ENCODE data around the gene FAM20A. TPM values are rescaled to one million over a fixed set of nuclear protein-coding genes. Genes with fewer than 3 reads are reported as not detected.

The FAM20A gene
- total RNA-seq, 1 experiment from 2014 or later, result 1.3 TPM

- no TSS peak for BruUV-seq (replicated peaks)
- Mint-ChIP-seq H3K27me3 (ENCODE audit: unreplicated experiment) (no peaks in the 10 kb centered on the region), H3K27ac (ENCODE audit: unreplicated experiment) (no peak overlapping the region), H3K4me3 (ENCODE audit: low read depth, unreplicated experiment) (no peak overlapping the region), H3K9me3 (ENCODE audit: low read depth, unreplicated experiment) (no peaks in the 10 kb centered on the region), H3K36me3 (ENCODE audit: insufficient read depth, unreplicated experiment) (peaks cover 4% of the 10 kb centered on the region), H3K4me1 (ENCODE audit: low read depth, unreplicated experiment) (no peaks in the 10 kb centered on the region)
- CTCF ChIA-PET, result no interaction called here
- no peak for TF ChIP-seq CTCF (IDR thresholded peaks at IDR 0.05; ENCODE audit: unreplicated experiment)
- intact Hi-C loops (cut with micrococcal nuclease; ENCODE audit: unreplicated experiment), result no loop called here
- no peak for DNase-seq
These were observed 100.1 kb downstream of the FAM20A start for GRCh38 chr17:68501074-68501473.

GRCh38 chr17:68499587-68499986 is 101.6 kb downstream of the FAM20A start:
- BruUV-seq (replicated peaks), result no TSS peak
- H3K27me3 Mint-ChIP-seq (ENCODE audit: unreplicated experiment), result no peaks in the 10 kb centered on the region
- intact Hi-C loops (cut with micrococcal nuclease; ENCODE audit: unreplicated experiment), result no loop called here
- CTCF ChIA-PET, result no interaction called here
- H3K4me1 Mint-ChIP-seq (ENCODE audit: low read depth, unreplicated experiment), result no peaks in the 10 kb centered on the region
- no peak overlapping the region for H3K27ac Mint-ChIP-seq (ENCODE audit: unreplicated experiment)
- TF ChIP-seq CTCF (IDR thresholded peaks at IDR 0.05; ENCODE audit: unreplicated experiment), result no peak
- H3K36me3 Mint-ChIP-seq (ENCODE audit: insufficient read depth, unreplicated experiment), result peaks cover 7% of the 10 kb centered on the region
- DNase-seq, result no peak
- no peak overlapping the region for H3K4me3 Mint-ChIP-seq (ENCODE audit: low read depth, unreplicated experiment)
- no peaks in the 10 kb centered on the region for H3K9me3 Mint-ChIP-seq (ENCODE audit: low read depth, unreplicated experiment)

GRCh38 chr17:68498479-68499326 is 102.5 kb downstream of the FAM20A start:
- DNase-seq, result no peak
- peaks cover 7% of the 10 kb centered on the region for H3K36me3 Mint-ChIP-seq (ENCODE audit: insufficient read depth, unreplicated experiment)
- H3K27me3 Mint-ChIP-seq (ENCODE audit: unreplicated experiment), result no peaks in the 10 kb centered on the region
- CTCF ChIA-PET, result no interaction called here
- intact Hi-C loops (cut with micrococcal nuclease; ENCODE audit: unreplicated experiment), result no loop called here
- no peaks in the 10 kb centered on the region for H3K9me3 Mint-ChIP-seq (ENCODE audit: low read depth, unreplicated experiment)
- TF ChIP-seq CTCF (IDR thresholded peaks at IDR 0.05; ENCODE audit: unreplicated experiment), result no peak
- H3K27ac Mint-ChIP-seq (ENCODE audit: unreplicated experiment), result no peak overlapping the region
- no peaks in the 10 kb centered on the region for H3K4me1 Mint-ChIP-seq (ENCODE audit: low read depth, unreplicated experiment)
- no peak overlapping the region for H3K4me3 Mint-ChIP-seq (ENCODE audit: low read depth, unreplicated experiment)
- no TSS peak for BruUV-seq (replicated peaks)

- BruUV-seq (replicated peaks), result no TSS peak
- no peaks in the 10 kb centered on the region for H3K9me3 Mint-ChIP-seq (ENCODE audit: low read depth, unreplicated experiment)
- no peak overlapping the region for H3K27ac Mint-ChIP-seq (ENCODE audit: unreplicated experiment)
- H3K4me3 Mint-ChIP-seq (ENCODE audit: low read depth, unreplicated experiment), result no peak overlapping the region
- H3K27me3 Mint-ChIP-seq (ENCODE audit: unreplicated experiment), result no peaks in the 10 kb centered on the region
- no peaks in the 10 kb centered on the region for H3K4me1 Mint-ChIP-seq (ENCODE audit: low read depth, unreplicated experiment)
- DNase-seq, result no peak
- H3K36me3 Mint-ChIP-seq (ENCODE audit: insufficient read depth, unreplicated experiment), result peaks cover 7% of the 10 kb centered on the region
- CTCF ChIA-PET, result no interaction called here
- no peak for TF ChIP-seq CTCF (IDR thresholded peaks at IDR 0.05; ENCODE audit: unreplicated experiment)
- intact Hi-C loops (cut with micrococcal nuclease; ENCODE audit: unreplicated experiment), result no loop called here
These were observed 103.3 kb downstream of the FAM20A start for GRCh38 chr17:68497885-68498319.
